Activated CD4-positive, alpha-beta T cell treated with anti-CD3 and anti-CD28 coated beads for 36 hours (primary cell): ENCODE data around the gene CBR1. TPM values are rescaled to one million over a fixed set of nuclear protein-coding genes. Genes with fewer than 3 reads are reported as not detected.

Experiments used
- ATAC-seq: fragments of 200-7000 bp; cut with Tn5 transposase; one replicate; pipeline ENCODE4 v1.10.0; 2021; ENCODE audit warnings: mild to moderate bottlenecking, moderate library complexity
- CTCF ChIA-PET: fragments of 350-600 bp; sonication (Branson Sonifier 250); formaldehyde crosslinking; loops from one replicate; lab custom pipeline; 2021; ENCODE audit warnings: antibody characterized with exemption; lab: Charles Lee
- POLR2A ChIA-PET: fragments of 350-600 bp; sonication (Branson Sonifier 250); formaldehyde crosslinking; loops from one replicate; lab custom pipeline; 2021; ENCODE audit warnings: antibody characterized with exemption, inconsistent platforms; lab: Charles Lee
- DNase-seq: peaks from one replicate; pipeline ENCODE4 v3.0.0-alpha.2; 2020
- H3K27ac Mint-ChIP-seq: one replicate; pipeline ENCODE4 v1.8.0; 2021; ENCODE audit warnings: mixed read lengths
- H3K27me3 Mint-ChIP-seq: one replicate; pipeline ENCODE4 v1.8.0; 2021; ENCODE audit warnings: mixed read lengths
- H3K36me3 Mint-ChIP-seq: one replicate; pipeline ENCODE4 v1.8.0; 2021; ENCODE audit warnings: low read depth, mixed read lengths
- H3K4me1 Mint-ChIP-seq: one replicate; pipeline ENCODE4 v1.8.0; 2021; ENCODE audit warnings: mixed read lengths
- H3K4me3 Mint-ChIP-seq: one replicate; pipeline ENCODE4 v1.8.0; 2021; ENCODE audit warnings: mild to moderate bottlenecking, moderate library complexity, mixed read lengths
- H3K9me3 Mint-ChIP-seq: one replicate; pipeline ENCODE4 v1.8.0; 2021; ENCODE audit warnings: low read depth, mixed read lengths
- intact Hi-C, 2 experiments: fragments of 100-400 bp; cut with DNase I in 1 of 2; cut with micrococcal nuclease in 1 of 2; formaldehyde crosslinking; loops; one replicate each; pipeline versions ENCODE4 v1.14.2 to v1.15.1; 2022 to 2024; cut with DNase I, micrococcal nuclease
- total RNA-seq, 2 experiments: library from RNA; stranded (reverse); gene quantifications; one replicate each; pipeline ENCODE4 v1.2.3, GENCODE V29; 2021

CBR1 gene
- total RNA-seq, 2 experiments from 2014 or later, result 48.6 to 54.1 TPM

DNA sequence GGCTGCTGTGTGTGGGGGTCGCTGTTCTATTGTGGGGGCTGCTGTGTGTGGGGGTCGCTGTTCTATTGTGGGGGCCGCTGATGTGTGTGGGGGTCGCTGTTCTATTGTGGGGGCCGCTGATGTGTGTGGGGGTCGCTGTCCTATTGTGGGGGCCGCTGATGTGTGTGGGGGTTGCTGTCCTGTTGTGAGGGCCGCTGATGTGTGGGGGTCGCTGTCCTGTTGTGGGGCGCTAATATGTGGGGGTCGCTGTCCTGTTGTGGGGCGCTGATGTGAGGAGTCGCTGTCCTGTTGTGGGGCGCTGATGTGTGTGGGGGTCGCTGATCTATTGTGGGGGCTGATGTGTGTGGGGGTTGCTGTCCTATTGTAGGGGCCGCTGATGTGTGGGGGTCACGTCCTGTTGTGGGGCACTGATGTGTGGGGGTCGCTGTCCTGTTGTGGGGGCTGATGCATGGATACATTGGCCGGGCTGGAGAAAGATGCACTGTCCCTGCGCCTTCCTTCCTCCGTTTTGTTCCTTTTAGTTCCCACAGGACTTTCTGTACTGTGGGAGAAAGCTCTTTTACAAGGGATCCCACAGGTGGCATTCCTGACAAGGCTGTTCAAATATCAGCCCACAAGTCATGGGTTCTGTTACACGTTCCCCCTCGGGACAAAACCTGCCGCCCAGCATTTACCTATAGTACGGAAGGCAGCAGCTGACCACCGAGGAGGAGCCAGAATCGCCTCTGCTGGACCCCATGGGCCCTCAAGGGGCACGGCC lies 37.0 kb upstream of the CBR1 start:
- ChIA-PET CTCF (no interaction called here), POLR2A (no interaction called here)
- H3K4me1 Mint-ChIP-seq, result peaks cover 5% of the 10 kb centered on the region
- DNase-seq (no peak), ATAC-seq (no peak)
- H3K27ac Mint-ChIP-seq, result no peak overlapping the region
- peaks cover 12% of the 10 kb centered on the region for H3K36me3 Mint-ChIP-seq
- intact Hi-C loops, result loop anchor here in 1 of 2 experiments (5.0 kb wide), 1 partner anchor 1311 kb away; no protein-coding TSS in a partner anchor
- no peaks in the 10 kb centered on the region for H3K27me3 Mint-ChIP-seq
- no peak overlapping the region for H3K4me3 Mint-ChIP-seq
- H3K9me3 Mint-ChIP-seq, result no peaks in the 10 kb centered on the region

DNA sequence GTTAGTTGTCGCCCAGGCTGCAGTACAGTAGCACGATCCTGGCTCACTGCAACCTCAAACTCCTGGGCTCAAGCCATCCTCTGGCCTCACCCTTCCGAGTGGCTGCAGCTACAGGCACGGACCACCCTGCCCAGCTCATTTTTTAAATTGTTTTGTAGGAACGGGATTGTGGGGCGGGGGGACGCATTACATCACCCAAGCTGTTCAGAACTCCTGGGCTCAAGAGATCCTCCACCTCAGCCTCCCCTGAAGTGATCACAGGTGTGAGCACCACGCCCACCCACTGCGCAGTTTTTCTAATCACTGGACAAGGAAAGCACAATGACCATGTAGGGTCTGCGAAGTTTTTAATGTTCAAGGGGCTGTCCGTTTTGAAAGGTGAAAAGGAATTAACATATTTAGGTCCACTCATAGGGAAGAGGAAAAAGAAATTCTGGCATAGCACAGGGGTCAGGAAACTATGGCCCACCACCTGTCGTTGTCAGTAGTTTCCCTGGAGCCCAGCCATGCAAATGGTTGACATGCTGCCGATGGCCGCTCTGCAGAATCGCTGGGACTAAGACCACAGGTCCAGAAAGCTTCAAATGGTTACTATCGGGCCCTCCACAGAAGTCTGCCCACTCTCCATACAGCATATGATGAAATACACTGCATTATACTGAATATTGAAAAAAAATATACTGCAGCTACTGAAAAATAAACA lies 35.5 kb upstream of the CBR1 start:
- no peak for ATAC-seq
- Mint-ChIP-seq H3K36me3 (peaks cover 22% of the 10 kb centered on the region), H3K9me3 (no peaks in the 10 kb centered on the region), H3K4me1 (no peaks in the 10 kb centered on the region), H3K27ac (peak overlapping the region; percentile 10), H3K27me3 (no peaks in the 10 kb centered on the region), H3K4me3 (no peak overlapping the region)
- intact Hi-C loops, result loop anchor here in 1 of 2 experiments (5.0 kb wide), 1 partner anchor 1312 kb away; no protein-coding TSS in a partner anchor
- no peak for DNase-seq
- POLR2A ChIA-PET, result interaction anchor here (0.6 kb wide), 1 partner anchor 133 kb away, joined by 3 read pairs; no protein-coding TSS in a partner anchor
- CTCF ChIA-PET, result interaction anchor here (0.6 to 1.2 kb wide), 2 partner anchors 12 to 1407 kb away, joined by 3 to 4 read pairs; no protein-coding TSS in a partner anchor

DNA sequence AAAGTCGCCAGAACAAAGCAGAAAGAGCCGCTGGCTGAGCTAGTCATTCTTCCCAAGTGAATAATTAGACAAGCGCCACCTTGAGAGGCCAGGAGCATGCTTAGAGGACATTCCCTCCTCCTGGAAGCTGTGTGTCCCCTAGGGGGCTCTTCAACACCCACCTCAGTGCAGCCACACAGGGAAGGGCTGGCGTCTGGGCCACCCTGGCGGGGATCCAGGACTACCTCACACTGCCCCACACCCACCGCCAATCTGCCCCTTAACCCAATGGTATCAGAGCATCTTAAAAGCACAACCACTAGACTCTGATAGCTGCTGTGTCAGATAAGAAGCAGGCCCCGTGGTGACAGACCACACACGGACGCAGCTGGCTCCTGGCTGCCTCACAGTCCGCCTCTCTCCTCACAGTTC lies 34.4 kb upstream of the CBR1 start:
- no peak for ATAC-seq

GRCh38 chr21:36038701-36039497 lies 30.9 kb upstream of the CBR1 start:
- no peak for DNase-seq
- ChIA-PET CTCF (no interaction called here), POLR2A (no interaction called here)
- Mint-ChIP-seq H3K4me1 (no peaks in the 10 kb centered on the region), H3K27me3 (no peaks in the 10 kb centered on the region), H3K36me3 (peaks cover 41% of the 10 kb centered on the region), H3K4me3 (no peak overlapping the region), H3K27ac (no peak overlapping the region), H3K9me3 (no peaks in the 10 kb centered on the region)
- peak; percentile 23 for ATAC-seq
- intact Hi-C loops, result no loop called here

More for the DNA sequence above, 34.4 kb upstream of the CBR1 start:
- Mint-ChIP-seq H3K4me1 (no peaks in the 10 kb centered on the region), H3K4me3 (no peak overlapping the region), H3K9me3 (no peaks in the 10 kb centered on the region), H3K27ac (no peak overlapping the region), H3K27me3 (no peaks in the 10 kb centered on the region), H3K36me3 (peaks cover 26% of the 10 kb centered on the region)
- POLR2A ChIA-PET, result no interaction called here
- DNase-seq, result no peak
- CTCF ChIA-PET, result no interaction called here
- intact Hi-C loops, result no loop called here

DNA sequence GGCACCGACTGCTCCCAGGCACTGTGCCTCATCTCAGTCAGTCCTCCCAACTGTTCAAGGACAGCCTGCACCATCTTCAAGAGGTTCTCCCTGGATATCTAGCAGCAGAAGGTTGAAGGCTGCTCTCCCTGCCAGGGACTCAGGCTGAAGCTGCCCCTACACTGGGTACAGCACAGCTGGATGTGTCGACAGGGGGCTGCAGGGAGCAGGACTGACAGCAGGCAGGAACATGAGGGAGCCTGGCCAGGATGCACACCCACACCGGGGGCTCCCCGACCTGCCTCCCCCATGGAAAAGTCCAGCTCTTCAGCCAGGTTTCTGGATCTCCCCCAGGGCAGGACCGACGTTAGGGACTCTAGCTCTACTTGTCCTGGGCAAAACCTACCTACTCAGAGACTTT lies 30.0 kb upstream of the CBR1 start:
- ChIA-PET CTCF (no interaction called here), POLR2A (no interaction called here)
- intact Hi-C loops, result no loop called here
- Mint-ChIP-seq H3K9me3 (no peaks in the 10 kb centered on the region), H3K27me3 (no peaks in the 10 kb centered on the region), H3K27ac (no peak overlapping the region), H3K4me3 (no peak overlapping the region), H3K4me1 (no peaks in the 10 kb centered on the region), H3K36me3 (peaks cover 45% of the 10 kb centered on the region)
- ATAC-seq, result no peak
- no peak for DNase-seq

DNA sequence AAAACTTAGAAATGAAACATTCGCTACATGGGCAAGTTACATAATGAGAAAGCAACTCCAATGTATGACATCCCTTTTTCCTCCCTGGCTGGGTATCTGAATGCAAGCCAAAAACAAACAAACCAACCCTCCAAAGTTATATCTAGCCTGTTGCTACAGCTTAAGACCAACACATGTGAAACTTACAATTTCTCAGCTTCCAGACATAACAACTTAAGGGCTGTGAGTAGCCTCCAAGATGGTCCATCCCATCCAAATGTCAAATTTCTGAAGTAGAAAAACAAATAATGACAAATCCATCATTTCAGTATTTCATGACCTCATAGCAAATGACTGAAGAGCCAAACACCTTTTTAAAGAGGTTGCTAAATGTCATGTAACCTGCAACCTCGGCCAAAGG lies 29.4 kb upstream of the CBR1 start:
- no peak overlapping the region for H3K27ac Mint-ChIP-seq
- DNase-seq (no peak), ATAC-seq (no peak)
- no peak overlapping the region for H3K4me3 Mint-ChIP-seq
- CTCF ChIA-PET, result interaction anchor here (0.6 kb wide), 1 partner anchor 73 kb away, joined by 3 read pairs; no protein-coding TSS in a partner anchor
- POLR2A ChIA-PET, result no interaction called here
- no peaks in the 10 kb centered on the region for H3K4me1 Mint-ChIP-seq
- H3K36me3 Mint-ChIP-seq, result peaks cover 44% of the 10 kb centered on the region
- intact Hi-C loops, result no loop called here
- no peaks in the 10 kb centered on the region for H3K9me3 Mint-ChIP-seq
- no peaks in the 10 kb centered on the region for H3K27me3 Mint-ChIP-seq

DNA sequence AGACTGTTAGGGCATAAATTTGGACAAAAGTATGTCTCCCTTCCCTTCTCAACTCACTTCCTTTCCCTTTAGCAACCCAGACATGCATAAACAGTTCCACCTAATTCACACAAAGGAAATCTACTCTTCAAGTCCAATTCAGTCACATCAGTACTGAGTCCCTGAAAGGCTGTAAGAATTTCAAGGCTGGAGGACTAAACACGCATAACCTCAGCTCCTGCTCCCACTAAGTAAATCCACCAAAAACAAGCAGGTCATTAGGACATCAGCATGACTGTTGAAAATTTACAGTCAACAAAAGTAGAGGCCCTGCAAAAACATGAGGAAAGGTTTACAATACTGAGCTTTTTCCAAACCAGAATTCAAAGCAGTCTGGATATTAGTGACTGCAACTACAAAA lies 27.9 kb upstream of the CBR1 start:
- POLR2A ChIA-PET, result no interaction called here
- no peaks in the 10 kb centered on the region for H3K4me1 Mint-ChIP-seq
- no peak overlapping the region for H3K4me3 Mint-ChIP-seq
- DNase-seq (no peak), ATAC-seq (no peak)
- CTCF ChIA-PET, result interaction anchor here (0.7 to 1.3 kb wide), 3 partner anchors 14 to 70 kb away, joined by 3 read pairs; no protein-coding TSS in a partner anchor
- no peak overlapping the region for H3K27ac Mint-ChIP-seq
- no peaks in the 10 kb centered on the region for H3K9me3 Mint-ChIP-seq
- peaks cover 38% of the 10 kb centered on the region for H3K36me3 Mint-ChIP-seq
- no peaks in the 10 kb centered on the region for H3K27me3 Mint-ChIP-seq
- intact Hi-C loops, result no loop called here

- H3K4me3 Mint-ChIP-seq, result no peak overlapping the region
- H3K9me3 Mint-ChIP-seq, result no peaks in the 10 kb centered on the region
- H3K27ac Mint-ChIP-seq, result no peak overlapping the region
- H3K36me3 Mint-ChIP-seq, result peaks cover 44% of the 10 kb centered on the region
- no peaks in the 10 kb centered on the region for H3K27me3 Mint-ChIP-seq
- intact Hi-C loops, result no loop called here
- ATAC-seq (no peak), DNase-seq (no peak)
- POLR2A ChIA-PET, result no interaction called here
- peaks cover 4% of the 10 kb centered on the region for H3K4me1 Mint-ChIP-seq
- CTCF ChIA-PET, result interaction anchor here (1.0 to 1.9 kb wide), 2 partner anchors 16 to 69 kb away, joined by 4 read pairs; no protein-coding TSS in a partner anchor
These were observed 25.8 kb upstream of the CBR1 start for GRCh38 chr21:36044056-36044455.

GRCh38 chr21:36045993-36046392 lies 23.8 kb upstream of the CBR1 start:
- DNase-seq (no peak), ATAC-seq (no peak)
- intact Hi-C loops, result no loop called here
- H3K27me3 Mint-ChIP-seq, result no peaks in the 10 kb centered on the region
- H3K4me1 Mint-ChIP-seq, result peaks cover 4% of the 10 kb centered on the region
- peaks cover 52% of the 10 kb centered on the region for H3K36me3 Mint-ChIP-seq
- no peaks in the 10 kb centered on the region for H3K9me3 Mint-ChIP-seq
- no peak overlapping the region for H3K27ac Mint-ChIP-seq
- POLR2A ChIA-PET, result no interaction called here
- H3K4me3 Mint-ChIP-seq, result no peak overlapping the region
- CTCF ChIA-PET, result interaction anchor here (0.5 to 1.3 kb wide), 3 partner anchors 12 to 326 kb away, joined by 3 to 4 read pairs (median 4); partner anchors contain the start of gene SETD4

DNA sequence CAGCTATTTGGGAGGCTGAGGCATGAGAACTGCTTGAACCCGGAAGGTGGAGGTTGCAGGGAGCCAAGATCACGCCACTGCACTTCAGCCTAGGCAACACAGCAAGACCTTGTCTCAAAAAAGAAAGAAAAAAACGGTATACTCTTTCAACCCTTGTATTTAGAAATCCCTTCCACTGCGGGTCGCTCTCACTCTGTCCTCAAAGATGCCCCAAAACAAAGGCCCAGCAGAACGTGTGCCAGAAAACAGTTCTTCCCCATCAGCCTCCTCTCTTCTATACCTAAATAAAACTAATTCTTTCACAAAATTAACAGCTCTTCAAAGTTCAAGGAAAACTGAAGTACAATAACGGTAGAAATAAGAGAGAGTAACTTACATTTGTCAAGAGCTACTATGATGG lies 22.7 kb upstream of the CBR1 start:
- H3K4me3 Mint-ChIP-seq, result no peak overlapping the region
- intact Hi-C loops, result no loop called here
- no peak for DNase-seq
- H3K9me3 Mint-ChIP-seq, result no peaks in the 10 kb centered on the region
- peaks cover 4% of the 10 kb centered on the region for H3K4me1 Mint-ChIP-seq
- H3K27ac Mint-ChIP-seq, result no peak overlapping the region
- H3K36me3 Mint-ChIP-seq, result peaks cover 52% of the 10 kb centered on the region
- POLR2A ChIA-PET, result no interaction called here
- no peaks in the 10 kb centered on the region for H3K27me3 Mint-ChIP-seq
- CTCF ChIA-PET, result interaction anchor here (0.7 to 1.3 kb wide), 2 partner anchors 13 to 66 kb away, joined by 3 read pairs; no protein-coding TSS in a partner anchor
- ATAC-seq, result no peak

- ChIA-PET CTCF (no interaction called here), POLR2A (no interaction called here)
- ATAC-seq, result peak; percentile 53
- Mint-ChIP-seq H3K4me1 (peaks cover 10% of the 10 kb centered on the region), H3K36me3 (peaks cover 56% of the 10 kb centered on the region), H3K27me3 (no peaks in the 10 kb centered on the region), H3K9me3 (no peaks in the 10 kb centered on the region), H3K27ac (no peak overlapping the region), H3K4me3 (no peak overlapping the region)
- DNase-seq, result peak; percentile 29
- intact Hi-C loops, result no loop called here
These were observed 21.5 kb upstream of the CBR1 start for GRCh38 chr21:36048357-36048756.
